Naive thymus-derived CD4-positive, alpha-beta T cell (primary cell): ENCODE measurements around the gene POLE2. TPM values are rescaled to one million over a fixed set of nuclear protein-coding genes. Genes with fewer than 3 reads are reported as not detected.

Source experiments
- ATAC-seq: fragments of 150-1000 bp; cut with Tn5 transposase; 2 replicates; pipeline ENCODE4 v1.10.0; 2021; ENCODE audit warnings: mild to moderate bottlenecking, moderate library complexity
- CTCF ChIA-PET: fragments of 350-600 bp; sonication (Branson Sonifier 250); formaldehyde crosslinking; loops from one replicate; lab custom pipeline; 2021; ENCODE audit warnings: antibody characterized with exemption; lab: Charles Lee
- POLR2A ChIA-PET: fragments of 350-600 bp; sonication (Branson Sonifier 250); formaldehyde crosslinking; loops from one replicate; lab custom pipeline; 2021; ENCODE audit warnings: antibody characterized with exemption, inconsistent platforms; lab: Charles Lee
- DNase-seq, 9 donors: peaks; one replicate each; pipeline versions ENCODE4 v3.0.0 to v3.0.0-alpha.2; 2020 to 2022; ENCODE audit warnings: mixed read lengths in 1 of 9
- H3K27ac ChIP-seq: one replicate; pipeline ENCODE4 v1.7.0; 2013; ENCODE audit warnings: mild to moderate bottlenecking, low read depth, low read length, moderate library complexity
- H3K27me3 ChIP-seq, 2 donors: one replicate each; pipeline ENCODE4 v1.7.0; 2013; ENCODE audit warnings: low read length in 2 of 2, mild to moderate bottlenecking in 2 of 2, moderate library complexity in 2 of 2; ENCODE audit not compliant: control insufficient read depth in 2 of 2, insufficient read depth in 2 of 2
- H3K36me3 ChIP-seq, 3 experiments: 1 replicate in 2 of 3; 2 replicates in 1 of 3; pipeline ENCODE4 v1.7.0; 2013; ENCODE audit warnings: low read length in 3 of 3, mild to moderate bottlenecking in 3 of 3, moderate library complexity in 1 of 3; ENCODE audit not compliant: insufficient read depth in 3 of 3, control insufficient read depth in 2 of 3
- H3K4me1 ChIP-seq, 2 donors: one replicate each; pipeline ENCODE4 v1.7.0; 2013; ENCODE audit warnings: low read length in 2 of 2, mild to moderate bottlenecking in 2 of 2, moderate library complexity in 1 of 2; ENCODE audit not compliant: control insufficient read depth in 2 of 2, insufficient read depth in 2 of 2
- H3K4me3 ChIP-seq: 2 replicates; pipeline ENCODE4 v1.7.0; 2013; ENCODE audit warnings: mild to moderate bottlenecking, low read length
- H3K9me3 ChIP-seq, 3 experiments: 1 replicate in 2 of 3; 2 replicates in 1 of 3; pipeline ENCODE4 v1.7.0; 2013; ENCODE audit warnings: low read length in 3 of 3; ENCODE audit not compliant: control insufficient read depth in 2 of 3
- H3K27ac Mint-ChIP-seq, 9 donors: one replicate each; pipeline ENCODE4 v1.8.0; 2020 to 2022; ENCODE audit warnings: mixed read lengths in 9 of 9, mild to moderate bottlenecking in 8 of 9, moderate library complexity in 5 of 9, inconsistent platforms in 2 of 9
- H3K27me3 Mint-ChIP-seq, 5 donors: one replicate each; pipeline ENCODE4 v1.8.0; 2021 to 2022; ENCODE audit warnings: mixed read lengths in 5 of 5, mild to moderate bottlenecking in 1 of 5
- H3K36me3 Mint-ChIP-seq, 5 donors: one replicate each; pipeline ENCODE4 v1.8.0; 2020 to 2022; ENCODE audit warnings: mixed read lengths in 5 of 5, mild to moderate bottlenecking in 3 of 5, inconsistent platforms in 1 of 5
- H3K4me1 Mint-ChIP-seq, 7 donors: one replicate each; pipeline ENCODE4 v1.8.0; 2020 to 2022; ENCODE audit warnings: mixed read lengths in 7 of 7, mild to moderate bottlenecking in 3 of 7, inconsistent platforms in 1 of 7
- H3K4me3 Mint-ChIP-seq, 10 donors: one replicate each; pipeline ENCODE4 v1.8.0; 2020 to 2022; ENCODE audit warnings: mild to moderate bottlenecking in 10 of 10, mixed read lengths in 10 of 10, moderate library complexity in 6 of 10, inconsistent platforms in 2 of 10
- H3K9me3 Mint-ChIP-seq, 11 donors: one replicate each; pipeline ENCODE4 v1.8.0; 2020 to 2022; ENCODE audit warnings: mixed read lengths in 11 of 11, mild to moderate bottlenecking in 4 of 11, inconsistent platforms in 1 of 11, moderate library complexity in 1 of 11
- intact Hi-C, 2 donors: fragments of 100-400 bp; cut with micrococcal nuclease; formaldehyde crosslinking; loops; one replicate each; pipeline ENCODE4 v1.15.1; 2023
- polyA plus RNA-seq, 2 donors: library from polyadenylated mRNA; unstranded; fragments of 300-500 nt; fragmentation: Illumina TruSeq; gene quantifications; one replicate each; pipeline ENCODE4 v1.2.3, GENCODE V29; 2021
- total RNA-seq, 6 experiments: library from RNA in 5 of 6; stranded (reverse) in 5 of 6; gene quantifications; 1 replicate in 5 of 6; 2 replicates in 1 of 6; pipeline ENCODE4 v1.2.3 and lab custom pipeline; 2021 to 2026

The POLE2 gene
- total and polyA plus RNA-seq, 7 experiments from 2014 or later = 0.80 to 23.1 (median 1.2) TPM

DNA sequence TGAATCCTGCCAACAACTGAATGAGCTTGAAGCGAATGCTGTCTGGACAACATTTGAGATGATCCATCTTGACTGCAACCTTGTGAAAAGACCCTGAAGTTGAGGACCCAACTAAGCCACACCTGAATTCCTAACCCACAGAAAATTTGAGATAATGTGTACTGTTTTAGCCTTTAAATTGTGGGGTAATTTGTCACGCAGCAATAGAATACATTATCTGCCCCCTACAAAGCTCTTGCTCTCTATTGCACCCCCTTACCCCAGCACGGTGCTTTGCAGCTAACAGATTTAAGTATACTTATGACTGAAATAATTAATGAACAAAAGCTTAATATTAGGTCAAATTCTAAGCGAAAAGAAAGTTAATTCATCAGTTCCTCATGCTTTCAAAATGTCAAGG lies 1.6 kb downstream of the POLE2 start:
- Mint-ChIP-seq H3K27ac (peak overlapping the region in 2 of 9 donors; percentile 31 to 84), H3K9me3 (no peaks in the 10 kb centered on the region), H3K27me3 (no peaks in the 10 kb centered on the region), H3K36me3 (peaks cover 0 to 11% (median 0%) of the 10 kb centered on the region in 5 donors), H3K4me1 (peaks cover 7 to 42% (median 16%) of the 10 kb centered on the region in 7 donors), H3K4me3 (peak overlapping the region in 7 of 10 donors; percentile 7 to 87 (median 59))
- Histone ChIP-seq H3K36me3 (peaks cover 0 to 4% (median 0%) of the 10 kb centered on the region in 3 experiments), H3K4me3 (no peak overlapping the region), H3K27me3 (no peaks in the 10 kb centered on the region), H3K27ac (no peak overlapping the region), H3K4me1 (peaks cover 6% of the 10 kb centered on the region in 2 donors), H3K9me3 (no peaks in the 10 kb centered on the region)
- ChIA-PET CTCF (no interaction called here), POLR2A (interaction anchor here (3.2 kb wide), 1 partner anchor 51 kb away, joined by 25 read pairs; the partner anchor contains the start of gene DNAAF2)
- intact Hi-C loops = loop anchor here in 1 of 2 donors (5.0 kb wide), 1 partner anchor 626 kb away; the partner anchor contains the start of genes DMAC2L and L2HGDH
- DNase-seq (no peak), ATAC-seq (no peak)

DNA sequence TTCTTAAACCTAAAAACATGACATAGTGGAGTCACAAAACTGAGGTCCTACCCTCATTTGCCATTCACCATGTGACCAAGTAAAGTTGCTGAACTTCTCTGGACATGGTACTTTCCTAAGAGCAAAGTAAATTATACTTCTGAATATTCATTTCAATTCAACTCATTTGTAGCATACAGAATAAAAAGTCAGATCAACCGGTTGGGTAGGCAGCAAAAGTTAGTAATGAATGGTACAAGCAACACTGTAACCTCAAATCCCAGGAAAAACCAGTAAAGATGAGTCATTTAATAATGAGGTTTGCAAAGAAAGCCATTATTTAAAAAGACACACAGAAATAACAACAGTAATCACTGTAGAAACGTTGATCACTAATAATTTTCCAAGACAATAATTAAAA lies 8.7 kb downstream of the POLE2 start:
- no peak overlapping the region for H3K27ac ChIP-seq
- Mint-ChIP-seq H3K4me3 (no peak overlapping the region), H3K27ac (peak overlapping the region in 1 of 9 donors; percentile 46), H3K36me3 (peaks cover 0 to 25% (median 8%) of the 10 kb centered on the region in 5 donors), H3K27me3 (no peaks in the 10 kb centered on the region), H3K4me1 (peaks cover 0 to 18% (median 0%) of the 10 kb centered on the region in 7 donors), H3K9me3 (no peaks in the 10 kb centered on the region)
- H3K9me3 ChIP-seq = no peaks in the 10 kb centered on the region
- no peaks in the 10 kb centered on the region for H3K4me1 ChIP-seq
- ChIA-PET CTCF (no interaction called here), POLR2A (no interaction called here)
- intact Hi-C loops = no loop called here
- no peaks in the 10 kb centered on the region for H3K36me3 ChIP-seq
- DNase-seq (no peak), ATAC-seq (no peak)
- H3K27me3 ChIP-seq = no peaks in the 10 kb centered on the region
- H3K4me3 ChIP-seq = no peak overlapping the region

DNA sequence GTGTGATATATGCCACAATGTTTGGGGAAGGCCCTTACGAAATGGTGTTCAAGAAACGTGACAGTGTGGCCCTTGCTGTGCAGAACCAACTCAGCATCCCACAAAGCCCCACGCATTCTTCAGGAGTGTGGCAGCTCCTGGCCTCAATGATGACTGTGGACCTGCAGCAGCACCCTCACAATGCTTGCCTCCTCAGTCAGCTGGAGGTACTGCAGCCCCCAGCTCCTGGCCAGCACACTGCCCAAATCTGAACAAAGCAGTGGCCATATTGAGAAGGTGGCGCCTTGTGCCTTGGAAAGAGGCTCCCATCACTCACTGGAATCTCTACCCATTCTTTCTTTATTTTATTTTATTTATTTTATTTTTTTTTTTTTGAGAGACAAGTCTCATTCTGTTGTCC lies 10.4 kb downstream of the POLE2 start:
- Mint-ChIP-seq H3K27me3 (no peaks in the 10 kb centered on the region), H3K36me3 (peaks cover 0 to 30% (median 13%) of the 10 kb centered on the region in 5 donors), H3K9me3 (no peaks in the 10 kb centered on the region), H3K4me1 (peaks cover 0 to 12% (median 0%) of the 10 kb centered on the region in 7 donors), H3K4me3 (no peak overlapping the region), H3K27ac (no peak overlapping the region)
- Histone ChIP-seq H3K27me3 (no peaks in the 10 kb centered on the region), H3K4me1 (no peaks in the 10 kb centered on the region), H3K36me3 (no peaks in the 10 kb centered on the region), H3K9me3 (no peaks in the 10 kb centered on the region), H3K27ac (no peak overlapping the region), H3K4me3 (no peak overlapping the region)
- ChIA-PET POLR2A (no interaction called here), CTCF (no interaction called here)
- intact Hi-C loops = no loop called here
- ATAC-seq (peak; percentile 38), DNase-seq (no peak)

DNA sequence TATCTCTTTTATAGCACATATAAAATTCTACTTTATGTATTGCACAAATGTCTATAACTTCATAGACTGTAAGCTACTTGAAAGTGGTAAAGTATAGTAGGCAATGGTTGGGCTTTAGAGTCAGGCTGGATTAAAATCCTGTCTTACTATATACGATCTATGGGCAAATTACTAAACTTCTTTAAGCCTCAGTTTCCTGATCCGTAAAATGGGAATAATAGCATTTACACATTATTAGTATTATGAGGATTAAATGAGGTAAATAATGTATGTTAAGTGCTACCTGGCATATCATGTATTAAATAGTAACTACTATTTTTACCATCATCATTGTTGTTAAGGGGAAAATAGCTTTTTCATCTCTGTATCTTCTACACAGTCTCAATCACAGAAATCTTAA lies 14.4 kb downstream of the POLE2 start:
- no peak overlapping the region for H3K27ac Mint-ChIP-seq
- ChIA-PET POLR2A (interaction anchor here (0.7 kb wide), 1 partner anchor 12 kb away, joined by 3 read pairs; no protein-coding TSS in a partner anchor), CTCF (no interaction called here)
- H3K4me1 ChIP-seq = no peaks in the 10 kb centered on the region
- DNase-seq (no peak), ATAC-seq (no peak)
- no peaks in the 10 kb centered on the region for H3K9me3 Mint-ChIP-seq
- H3K9me3 ChIP-seq = no peaks in the 10 kb centered on the region
- H3K4me3 ChIP-seq = no peak overlapping the region
- no peaks in the 10 kb centered on the region for H3K36me3 ChIP-seq
- H3K4me1 Mint-ChIP-seq = peaks cover 0 to 3% (median 0%) of the 10 kb centered on the region in 7 donors
- no peak overlapping the region for H3K27ac ChIP-seq
- H3K27me3 Mint-ChIP-seq = no peaks in the 10 kb centered on the region
- H3K27me3 ChIP-seq = no peaks in the 10 kb centered on the region
- no peak overlapping the region for H3K4me3 Mint-ChIP-seq
- H3K36me3 Mint-ChIP-seq = peaks cover 0 to 29% (median 11%) of the 10 kb centered on the region in 5 donors
- intact Hi-C loops = no loop called here

DNA sequence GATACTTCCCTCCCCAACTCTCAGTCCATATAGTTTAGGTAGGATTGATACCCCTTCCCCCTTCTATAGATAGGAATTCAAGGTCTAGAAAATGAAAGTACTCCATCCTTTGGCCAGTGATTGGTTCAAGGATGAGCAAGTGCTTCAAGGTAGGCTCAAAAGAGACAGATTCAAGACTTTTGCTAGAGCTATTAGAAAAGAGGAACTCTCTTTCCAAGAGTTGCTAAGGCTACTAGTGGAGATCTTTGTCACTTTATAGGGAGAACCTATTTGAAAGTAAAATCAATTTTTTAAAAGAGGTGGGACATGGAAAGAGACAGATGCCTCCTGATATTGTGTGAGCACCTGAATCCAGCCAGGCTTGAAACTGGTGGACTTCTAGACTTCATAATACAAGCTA lies 17.5 kb downstream of the POLE2 start:
- no peaks in the 10 kb centered on the region for H3K4me1 ChIP-seq
- ChIA-PET CTCF (no interaction called here), POLR2A (interaction anchor here (0.6 kb wide), 1 partner anchor 23 kb away, joined by 3 read pairs; the partner anchor contains the start of gene KLHDC1)
- intact Hi-C loops = no loop called here
- no peak overlapping the region for H3K27ac ChIP-seq
- peaks cover 0 to 22% (median 11%) of the 10 kb centered on the region in 5 donors for H3K36me3 Mint-ChIP-seq
- DNase-seq = no peak
- H3K27ac Mint-ChIP-seq = no peak overlapping the region
- H3K9me3 ChIP-seq = no peaks in the 10 kb centered on the region
- no peak for ATAC-seq
- no peaks in the 10 kb centered on the region for H3K27me3 Mint-ChIP-seq
- no peak overlapping the region for H3K4me3 ChIP-seq
- H3K4me1 Mint-ChIP-seq = peaks cover 0 to 5% (median 0%) of the 10 kb centered on the region in 7 donors
- H3K27me3 ChIP-seq = no peaks in the 10 kb centered on the region
- H3K9me3 Mint-ChIP-seq = no peaks in the 10 kb centered on the region
- no peaks in the 10 kb centered on the region for H3K36me3 ChIP-seq
- H3K4me3 Mint-ChIP-seq = no peak overlapping the region

DNA sequence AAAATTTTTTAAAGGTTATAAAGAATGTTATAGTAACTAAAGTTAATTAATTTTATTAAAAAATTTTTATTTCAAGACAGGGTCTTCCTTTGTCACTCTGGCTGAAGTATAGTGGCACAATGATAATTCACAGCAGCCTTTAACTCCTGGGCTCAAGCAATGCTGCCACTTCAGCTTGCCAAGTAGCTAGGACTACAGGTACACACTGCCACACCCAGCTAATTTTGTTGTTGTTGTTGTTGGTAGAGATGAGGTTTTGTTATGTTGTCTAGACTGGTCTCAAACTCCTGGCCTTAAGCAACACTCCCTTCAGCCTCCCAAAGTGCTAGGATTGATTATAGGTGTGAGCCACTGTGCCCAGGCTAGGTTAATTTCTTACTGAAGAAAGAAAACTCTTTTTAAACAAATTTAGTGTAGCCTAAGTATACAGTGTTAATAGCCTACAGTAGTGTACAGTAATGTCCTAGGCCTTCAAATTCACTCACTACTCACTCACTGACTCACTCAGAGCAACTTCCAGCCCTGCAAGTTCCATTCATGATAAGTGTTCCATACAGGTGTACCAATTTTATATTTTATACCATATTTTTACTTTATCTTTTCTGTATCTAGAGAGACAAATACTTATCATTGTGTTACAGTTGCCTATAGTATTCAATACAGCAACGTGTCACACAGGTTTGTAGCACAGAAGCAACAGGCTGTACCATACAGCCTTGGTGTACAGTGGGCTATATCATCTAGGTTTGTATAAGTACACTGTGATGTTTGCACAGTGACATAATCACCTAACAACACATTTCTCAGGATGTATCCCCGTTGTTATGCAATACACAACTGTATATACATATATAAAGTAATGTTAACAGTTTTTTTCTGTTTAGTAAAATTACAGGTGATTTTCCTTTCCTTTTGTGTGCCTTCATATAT lies 28.2 kb downstream of the POLE2 start:
- H3K4me1 Mint-ChIP-seq = no peaks in the 10 kb centered on the region
- H3K4me3 Mint-ChIP-seq = no peak overlapping the region
- no peak overlapping the region for H3K27ac ChIP-seq
- intact Hi-C loops = no loop called here
- CTCF ChIA-PET = no interaction called here
- H3K4me3 ChIP-seq = no peak overlapping the region
- H3K36me3 ChIP-seq = no peaks in the 10 kb centered on the region
- no peaks in the 10 kb centered on the region for H3K9me3 ChIP-seq
- no peak overlapping the region for H3K27ac Mint-ChIP-seq
- H3K4me1 ChIP-seq = no peaks in the 10 kb centered on the region
- H3K36me3 Mint-ChIP-seq = peaks cover 0 to 2% (median 0%) of the 10 kb centered on the region in 5 donors
- H3K27me3 ChIP-seq = no peaks in the 10 kb centered on the region
- no peaks in the 10 kb centered on the region for H3K27me3 Mint-ChIP-seq
- DNase-seq (no peak), ATAC-seq (no peak)
- POLR2A ChIA-PET = no interaction called here
- H3K9me3 Mint-ChIP-seq = no peaks in the 10 kb centered on the region
